T-helper 1 cell treated with Interleukin-12 subunit alpha and Interleukin-12 subunit beta and Interleukin-4 antibody, amounts not matched to agents 30 μg/mL and 1 μg/mL, for 36 hours (primary cell): Measurements from ENCODE around the gene RAI1.
A peak's percentile ranks its signal among the peaks of the same experiment; 100 is the strongest.

Experiments
- H3K27ac Mint-ChIP-seq: one replicate; pipeline ENCODE4 v1.8.0; 2021; ENCODE audit warnings: mild to moderate bottlenecking, mixed read lengths
- H3K27me3 Mint-ChIP-seq: one replicate; pipeline ENCODE4 v1.8.0; 2021; ENCODE audit warnings: low read depth, mixed read lengths
- H3K36me3 Mint-ChIP-seq: one replicate; pipeline ENCODE4 v1.8.0; 2021; ENCODE audit warnings: low read depth, mixed read lengths
- H3K4me1 Mint-ChIP-seq: one replicate; pipeline ENCODE4 v1.8.0; 2021; ENCODE audit warnings: low read depth, mixed read lengths
- H3K4me3 Mint-ChIP-seq: one replicate; pipeline ENCODE4 v1.8.0; 2021; ENCODE audit warnings: mild to moderate bottlenecking, moderate library complexity, mixed read lengths
- H3K9me3 Mint-ChIP-seq: one replicate; pipeline ENCODE4 v1.8.0; 2021; ENCODE audit warnings: mixed read lengths

Gene RAI1

GRCh38 chr17:17757391-17757791, 76.1 kb downstream of the RAI1 start:
- H3K27ac Mint-ChIP-seq = peak overlapping the region; percentile 26
- no peak overlapping the region for H3K4me3 Mint-ChIP-seq
- H3K36me3 Mint-ChIP-seq = no peaks in the 10 kb centered on the region
- no peaks in the 10 kb centered on the region for H3K9me3 Mint-ChIP-seq
- peaks cover 21% of the 10 kb centered on the region for H3K4me1 Mint-ChIP-seq
- H3K27me3 Mint-ChIP-seq = no peaks in the 10 kb centered on the region

- Mint-ChIP-seq H3K4me3 (no peak overlapping the region), H3K4me1 (peaks cover 15% of the 10 kb centered on the region), H3K27me3 (no peaks in the 10 kb centered on the region), H3K27ac (no peak overlapping the region), H3K9me3 (no peaks in the 10 kb centered on the region), H3K36me3 (no peaks in the 10 kb centered on the region)
These were observed 76.9 kb downstream of the RAI1 start for GRCh38 chr17:17757956-17758845.

GRCh38 chr17:17758941-17759563, 77.8 kb downstream of the RAI1 start:
- H3K4me1 Mint-ChIP-seq = peaks cover 14% of the 10 kb centered on the region
- no peaks in the 10 kb centered on the region for H3K36me3 Mint-ChIP-seq
- H3K27ac Mint-ChIP-seq = no peak overlapping the region
- H3K27me3 Mint-ChIP-seq = no peaks in the 10 kb centered on the region
- H3K4me3 Mint-ChIP-seq = no peak overlapping the region
- H3K9me3 Mint-ChIP-seq = no peaks in the 10 kb centered on the region

- no peak overlapping the region for H3K4me3 Mint-ChIP-seq
- H3K9me3 Mint-ChIP-seq = no peaks in the 10 kb centered on the region
- H3K27ac Mint-ChIP-seq = no peak overlapping the region
- H3K27me3 Mint-ChIP-seq = no peaks in the 10 kb centered on the region
- H3K36me3 Mint-ChIP-seq = peaks cover 2% of the 10 kb centered on the region
- H3K4me1 Mint-ChIP-seq = peaks cover 14% of the 10 kb centered on the region
These were observed 79.1 kb downstream of the RAI1 start for GRCh38 chr17:17760350-17760749.

- Mint-ChIP-seq H3K27ac (no peak overlapping the region), H3K4me3 (no peak overlapping the region), H3K9me3 (no peaks in the 10 kb centered on the region), H3K36me3 (peaks cover 2% of the 10 kb centered on the region), H3K4me1 (peaks cover 15% of the 10 kb centered on the region), H3K27me3 (no peaks in the 10 kb centered on the region)
These were observed 79.8 kb downstream of the RAI1 start for GRCh38 chr17:17760872-17761550.

GRCh38 chr17:17761894-17762743, 80.9 kb downstream of the RAI1 start:
- no peak overlapping the region for H3K27ac Mint-ChIP-seq
- peaks cover 2% of the 10 kb centered on the region for H3K36me3 Mint-ChIP-seq
- H3K9me3 Mint-ChIP-seq = no peaks in the 10 kb centered on the region
- H3K4me3 Mint-ChIP-seq = no peak overlapping the region
- peaks cover 16% of the 10 kb centered on the region for H3K4me1 Mint-ChIP-seq
- no peaks in the 10 kb centered on the region for H3K27me3 Mint-ChIP-seq

- no peaks in the 10 kb centered on the region for H3K27me3 Mint-ChIP-seq
- H3K4me3 Mint-ChIP-seq = no peak overlapping the region
- peaks cover 12% of the 10 kb centered on the region for H3K4me1 Mint-ChIP-seq
- no peak overlapping the region for H3K27ac Mint-ChIP-seq
- peaks cover 2% of the 10 kb centered on the region for H3K36me3 Mint-ChIP-seq
- no peaks in the 10 kb centered on the region for H3K9me3 Mint-ChIP-seq
These were observed 81.5 kb downstream of the RAI1 start for GRCh38 chr17:17762744-17763105.

- H3K27me3 Mint-ChIP-seq = no peaks in the 10 kb centered on the region
- H3K27ac Mint-ChIP-seq = no peak overlapping the region
- H3K4me1 Mint-ChIP-seq = peaks cover 10% of the 10 kb centered on the region
- peaks cover 2% of the 10 kb centered on the region for H3K36me3 Mint-ChIP-seq
- no peaks in the 10 kb centered on the region for H3K9me3 Mint-ChIP-seq
- no peak overlapping the region for H3K4me3 Mint-ChIP-seq
These were observed 81.9 kb downstream of the RAI1 start for GRCh38 chr17:17763136-17763535.

- Mint-ChIP-seq H3K27me3 (no peaks in the 10 kb centered on the region), H3K4me1 (peaks cover 7% of the 10 kb centered on the region), H3K4me3 (no peak overlapping the region), H3K36me3 (peaks cover 2% of the 10 kb centered on the region), H3K9me3 (no peaks in the 10 kb centered on the region), H3K27ac (no peak overlapping the region)
These were observed 82.5 kb downstream of the RAI1 start for GRCh38 chr17:17763734-17764133.

- Mint-ChIP-seq H3K27me3 (no peaks in the 10 kb centered on the region), H3K4me3 (no peak overlapping the region), H3K9me3 (no peaks in the 10 kb centered on the region), H3K4me1 (peaks cover 7% of the 10 kb centered on the region), H3K36me3 (peaks cover 2% of the 10 kb centered on the region), H3K27ac (no peak overlapping the region)
These were observed 84.3 kb downstream of the RAI1 start for GRCh38 chr17:17765359-17766076.

- H3K9me3 Mint-ChIP-seq = no peaks in the 10 kb centered on the region
- no peak overlapping the region for H3K4me3 Mint-ChIP-seq
These were observed 85.0 kb downstream of the RAI1 start for GRCh38 chr17:17766077-17766743.

GRCh38 chr17:17766744-17767120, 85.5 kb downstream of the RAI1 start:
- Mint-ChIP-seq H3K4me1 (peaks cover 7% of the 10 kb centered on the region), H3K27ac (no peak overlapping the region), H3K27me3 (no peaks in the 10 kb centered on the region), H3K4me3 (no peak overlapping the region), H3K9me3 (no peaks in the 10 kb centered on the region), H3K36me3 (peaks cover 2% of the 10 kb centered on the region)

More at GRCh38 chr17:17766077-17766743, 85.0 kb downstream of the RAI1 start:
- H3K36me3 Mint-ChIP-seq = peaks cover 2% of the 10 kb centered on the region
- no peaks in the 10 kb centered on the region for H3K27me3 Mint-ChIP-seq
- peaks cover 7% of the 10 kb centered on the region for H3K4me1 Mint-ChIP-seq
- H3K27ac Mint-ChIP-seq = no peak overlapping the region

GRCh38 chr17:17767154-17767869, 86.1 kb downstream of the RAI1 start:
- no peaks in the 10 kb centered on the region for H3K9me3 Mint-ChIP-seq
- H3K4me3 Mint-ChIP-seq = no peak overlapping the region
- peaks cover 9% of the 10 kb centered on the region for H3K4me1 Mint-ChIP-seq
- H3K27ac Mint-ChIP-seq = no peak overlapping the region
- no peaks in the 10 kb centered on the region for H3K27me3 Mint-ChIP-seq
- peaks cover 2% of the 10 kb centered on the region for H3K36me3 Mint-ChIP-seq
